HCT116 (cell line): ENCODE results near the gene JPT1.

Experiments
- EGR1 ChIP-seq: IDR thresholded peaks from 2 replicates; pipeline ENCODE4 v1.6.1; 2012; ENCODE audit warnings: low read depth
- EZH2phosphoT487 ChIP-seq: fragments of 200-600 bp; IDR thresholded peaks from 2 replicates; pipeline ENCODE4 v1.6.1; 2018; ENCODE audit warnings: antibody characterized with exemption, borderline replicate concordance
- POLR2A ChIP-seq: IDR thresholded peaks from 2 replicates; pipeline ENCODE4 v1.7.0; 2011; ENCODE audit warnings: borderline replicate concordance; ENCODE audit not compliant: insufficient read depth, insufficient read length; ENCODE audit errors: extremely low read depth
- RAD21 ChIP-seq: IDR thresholded peaks from 2 replicates; pipeline ENCODE4 v1.6.1; 2012; ENCODE audit warnings: low read depth, mild to moderate bottlenecking
- SP1 ChIP-seq: IDR thresholded peaks from 2 replicates; pipeline ENCODE4 v1.6.1; 2012; ENCODE audit warnings: low read depth
- TF ChIP-seq, protein P1 (sequence below), 3 experiments: fragments of 200-600 bp in 1 of 3; sonication (generic) in 1 of 3; IDR thresholded peaks in 2 of 3; conservative IDR thresholded peaks in 1 of 3; 2 replicates each; pipeline ENCODE4 v1.5.1; 2012 to 2017; ENCODE audit warnings: low read depth in 2 of 3, low read length in 2 of 3, antibody characterized with exemption in 1 of 3, borderline replicate concordance in 1 of 3, control low read depth in 1 of 3, mild to moderate bottlenecking in 1 of 3, mixed read lengths in 1 of 3, mixed run types in 1 of 3, moderate library complexity in 1 of 3; ENCODE audit not compliant: insufficient read depth in 1 of 3
- TF ChIP-seq, protein P2 (sequence below): IDR thresholded peaks from 2 replicates; pipeline ENCODE4 v1.6.1; 2011; ENCODE audit warnings: mild to moderate bottlenecking, low read length, moderate library complexity; ENCODE audit not compliant: insufficient replicate concordance; ENCODE audit errors: extremely low read depth

DNA sequence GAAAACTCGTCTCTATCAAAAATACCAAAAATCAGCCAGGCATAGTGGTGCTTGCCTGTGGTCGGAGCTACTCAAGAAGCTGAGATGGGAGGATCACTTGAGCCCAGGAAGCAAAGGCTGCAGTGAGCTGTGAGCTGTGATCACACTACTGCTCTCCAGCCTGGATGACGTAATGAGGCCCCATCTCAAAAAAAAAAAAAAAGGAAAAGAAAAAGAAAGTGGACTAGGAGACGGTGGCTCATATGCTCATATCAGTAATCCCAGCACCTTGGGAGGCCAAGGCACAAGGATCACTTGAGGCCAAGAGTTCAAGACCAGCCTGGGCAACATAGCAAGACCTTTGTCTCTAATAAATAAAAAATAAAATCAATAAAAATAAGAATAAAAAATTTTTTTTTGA is 37.3 kb upstream of the JPT1 start:
- no peak for TF ChIP-seq POLR2A
- TF ChIP-seq, protein P1, sequence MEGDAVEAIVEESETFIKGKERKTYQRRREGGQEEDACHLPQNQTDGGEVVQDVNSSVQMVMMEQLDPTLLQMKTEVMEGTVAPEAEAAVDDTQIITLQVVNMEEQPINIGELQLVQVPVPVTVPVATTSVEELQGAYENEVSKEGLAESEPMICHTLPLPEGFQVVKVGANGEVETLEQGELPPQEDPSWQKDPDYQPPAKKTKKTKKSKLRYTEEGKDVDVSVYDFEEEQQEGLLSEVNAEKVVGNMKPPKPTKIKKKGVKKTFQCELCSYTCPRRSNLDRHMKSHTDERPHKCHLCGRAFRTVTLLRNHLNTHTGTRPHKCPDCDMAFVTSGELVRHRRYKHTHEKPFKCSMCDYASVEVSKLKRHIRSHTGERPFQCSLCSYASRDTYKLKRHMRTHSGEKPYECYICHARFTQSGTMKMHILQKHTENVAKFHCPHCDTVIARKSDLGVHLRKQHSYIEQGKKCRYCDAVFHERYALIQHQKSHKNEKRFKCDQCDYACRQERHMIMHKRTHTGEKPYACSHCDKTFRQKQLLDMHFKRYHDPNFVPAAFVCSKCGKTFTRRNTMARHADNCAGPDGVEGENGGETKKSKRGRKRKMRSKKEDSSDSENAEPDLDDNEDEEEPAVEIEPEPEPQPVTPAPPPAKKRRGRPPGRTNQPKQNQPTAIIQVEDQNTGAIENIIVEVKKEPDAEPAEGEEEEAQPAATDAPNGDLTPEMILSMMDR (IDR thresholded peaks at IDR 0.05 in 2 of 3, conservative IDR thresholded peaks at IDR 0.05 in 1 of 3; ENCODE audit: borderline replicate concordance in 1 of 3, insufficient read depth in 1 of 3, low read depth in 2 of 3, low read length in 2 of 3): no peak
- no peak for TF ChIP-seq SP1
- no peak for TF ChIP-seq RAD21
- TF ChIP-seq, protein P2, sequence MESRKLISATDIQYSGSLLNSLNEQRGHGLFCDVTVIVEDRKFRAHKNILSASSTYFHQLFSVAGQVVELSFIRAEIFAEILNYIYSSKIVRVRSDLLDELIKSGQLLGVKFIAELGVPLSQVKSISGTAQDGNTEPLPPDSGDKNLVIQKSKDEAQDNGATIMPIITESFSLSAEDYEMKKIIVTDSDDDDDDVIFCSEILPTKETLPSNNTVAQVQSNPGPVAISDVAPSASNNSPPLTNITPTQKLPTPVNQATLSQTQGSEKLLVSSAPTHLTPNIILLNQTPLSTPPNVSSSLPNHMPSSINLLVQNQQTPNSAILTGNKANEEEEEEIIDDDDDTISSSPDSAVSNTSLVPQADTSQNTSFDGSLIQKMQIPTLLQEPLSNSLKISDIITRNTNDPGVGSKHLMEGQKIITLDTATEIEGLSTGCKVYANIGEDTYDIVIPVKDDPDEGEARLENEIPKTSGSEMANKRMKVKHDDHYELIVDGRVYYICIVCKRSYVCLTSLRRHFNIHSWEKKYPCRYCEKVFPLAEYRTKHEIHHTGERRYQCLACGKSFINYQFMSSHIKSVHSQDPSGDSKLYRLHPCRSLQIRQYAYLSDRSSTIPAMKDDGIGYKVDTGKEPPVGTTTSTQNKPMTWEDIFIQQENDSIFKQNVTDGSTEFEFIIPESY: no peak
- TF ChIP-seq EGR1: no peak
- TF ChIP-seq EZH2phosphoT487: no peak
